Gastroesophageal sphincter (tissue), 4 donors: Measurements from ENCODE around the gene FBXW5. TPM values are rescaled to one million over a fixed set of nuclear protein-coding genes. Genes with fewer than 3 reads are reported as not detected.

Experiments used
- ATAC-seq: fragments of 150-250 bp; one replicate; pipeline ENCODE4 v1.9.1; 2016; ENCODE audit warnings: mild to moderate bottlenecking, moderate library complexity
- H3K27ac ChIP-seq, 4 donors: fragments of 200-600 bp; sonication (generic) in 3 of 4; 1 replicate in 3 of 4; 2 replicates in 1 of 4; pipeline ENCODE4 v1.5.1; 2016 to 2019
- H3K27me3 ChIP-seq: fragments of 200-600 bp; sonication (generic); one replicate; pipeline ENCODE4 v1.5.1; 2019
- H3K36me3 ChIP-seq, 2 donors: fragments of 200-600 bp; sonication (generic); one replicate each; pipeline ENCODE4 v1.5.1; 2019; ENCODE audit warnings: control low read depth in 1 of 2
- H3K4me1 ChIP-seq, 3 donors: fragments of 200-600 bp; sonication (generic); 1 replicate in 2 of 3; 2 replicates in 1 of 3; pipeline ENCODE4 v1.5.1; 2016 to 2019; ENCODE audit warnings: control low read depth in 2 of 3
- H3K4me3 ChIP-seq, 2 donors: fragments of 200-600 bp; sonication (generic); one replicate each; pipeline ENCODE4 v1.5.1; 2019; ENCODE audit warnings: mild to moderate bottlenecking in 1 of 2, moderate library complexity in 1 of 2
- H3K9me3 ChIP-seq, 3 donors: fragments of 200-600 bp; sonication (generic); one replicate each; pipeline ENCODE4 v1.5.1; 2017 to 2019; ENCODE audit warnings: control low read depth in 2 of 3
- EP300 ChIP-seq: sonication (generic); formaldehyde crosslinking; IDR thresholded peaks from one replicate; pipeline ENCODE4 v1.6.1; 2017; ENCODE audit warnings: antibody characterized with exemption, mild to moderate bottlenecking
- POLR2A ChIP-seq, 2 donors: fragments of 450-650 bp; IDR thresholded peaks; one replicate each; pipeline ENCODE4 v1.6.1; 2017; ENCODE audit warnings: antibody characterized with exemption in 2 of 2, mild to moderate bottlenecking in 2 of 2, moderate library complexity in 1 of 2
- POLR2AphosphoS5 ChIP-seq: sonication (generic); formaldehyde crosslinking; IDR thresholded peaks from one replicate; pipeline ENCODE4 v1.6.1; 2017; ENCODE audit warnings: antibody characterized with exemption
- WGBS, 2 donors: methylation state at CpG; one replicate each; pipeline ENCODE4 v1.1.5; 2018; ENCODE audit warnings: low coverage in 1 of 2; 5-methylcytosine and 5-hydroxymethylcytosine counted together
- total RNA-seq, 4 donors: library from RNA; depleted of rRNA; stranded (reverse); fragments of >200 nt; gene quantifications; one replicate each; pipeline ENCODE4 v1.1.0, GENCODE V29; 2016
- TF ChIP-seq, protein P1 (sequence below), 4 experiments: fragments of 200-600 bp in 2 of 4; fragments of 450-650 bp in 2 of 4; sonication (generic) in 1 of 4; IDR thresholded peaks; one replicate each; pipeline ENCODE4 v1.5.1; 2017 to 2019; ENCODE audit warnings: antibody characterized with exemption in 4 of 4, mild to moderate bottlenecking in 2 of 4, moderate library complexity in 2 of 4

FBXW5 gene
- total RNA-seq, 4 donors from 2014 or later, result 171 to 310 (median 236) TPM

DNA sequence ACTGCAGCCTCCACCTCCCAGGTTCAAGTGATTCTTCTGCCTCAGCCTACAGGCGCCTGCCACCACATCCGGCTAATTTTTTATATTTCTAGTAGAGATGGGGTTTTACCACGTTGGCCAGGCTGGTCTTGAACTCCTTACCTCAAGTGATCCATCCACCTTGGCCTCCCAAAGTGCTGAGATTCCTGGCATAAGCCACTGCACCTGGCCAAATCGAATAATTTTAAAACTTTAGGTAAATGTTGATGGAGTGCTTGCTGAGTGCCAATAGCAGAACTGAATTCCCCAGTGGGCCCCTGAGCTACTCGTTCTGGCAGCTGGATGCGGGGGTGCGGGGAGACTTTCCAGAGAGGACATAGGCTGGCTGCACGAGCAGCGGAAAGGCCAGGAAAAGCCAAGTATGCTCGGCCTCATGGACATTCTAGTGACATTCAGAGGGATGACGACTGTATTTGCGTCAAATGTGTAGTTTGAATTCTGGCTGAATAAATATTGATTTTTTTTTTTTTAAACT, 41.4 kb downstream of the FBXW5 start:
- Histone ChIP-seq H3K27ac (peak overlapping the region in 3 of 4 donors; percentile 29 to 76 (median 64)), H3K27me3 (no peaks in the 10 kb centered on the region), H3K9me3 (no peaks in the 10 kb centered on the region), H3K4me3 (no peak overlapping the region), H3K4me1 (peaks cover 2 to 39% (median 19%) of the 10 kb centered on the region in 3 donors), H3K36me3 (peaks cover 0 to 49% of the 10 kb centered on the region in 2 donors)
- no peak for ATAC-seq
- TF ChIP-seq POLR2A (IDR thresholded peaks at IDR 0.05) (no peak), EP300 (no peak), POLR2AphosphoS5 (no peak)
- TF ChIP-seq, protein P1, sequence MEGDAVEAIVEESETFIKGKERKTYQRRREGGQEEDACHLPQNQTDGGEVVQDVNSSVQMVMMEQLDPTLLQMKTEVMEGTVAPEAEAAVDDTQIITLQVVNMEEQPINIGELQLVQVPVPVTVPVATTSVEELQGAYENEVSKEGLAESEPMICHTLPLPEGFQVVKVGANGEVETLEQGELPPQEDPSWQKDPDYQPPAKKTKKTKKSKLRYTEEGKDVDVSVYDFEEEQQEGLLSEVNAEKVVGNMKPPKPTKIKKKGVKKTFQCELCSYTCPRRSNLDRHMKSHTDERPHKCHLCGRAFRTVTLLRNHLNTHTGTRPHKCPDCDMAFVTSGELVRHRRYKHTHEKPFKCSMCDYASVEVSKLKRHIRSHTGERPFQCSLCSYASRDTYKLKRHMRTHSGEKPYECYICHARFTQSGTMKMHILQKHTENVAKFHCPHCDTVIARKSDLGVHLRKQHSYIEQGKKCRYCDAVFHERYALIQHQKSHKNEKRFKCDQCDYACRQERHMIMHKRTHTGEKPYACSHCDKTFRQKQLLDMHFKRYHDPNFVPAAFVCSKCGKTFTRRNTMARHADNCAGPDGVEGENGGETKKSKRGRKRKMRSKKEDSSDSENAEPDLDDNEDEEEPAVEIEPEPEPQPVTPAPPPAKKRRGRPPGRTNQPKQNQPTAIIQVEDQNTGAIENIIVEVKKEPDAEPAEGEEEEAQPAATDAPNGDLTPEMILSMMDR (IDR thresholded peaks at IDR 0.05), result no peak
- WGBS, 2 donors, result 55 to 60% methylated on average over 3 to 12 of the region's 12 CpGs

DNA sequence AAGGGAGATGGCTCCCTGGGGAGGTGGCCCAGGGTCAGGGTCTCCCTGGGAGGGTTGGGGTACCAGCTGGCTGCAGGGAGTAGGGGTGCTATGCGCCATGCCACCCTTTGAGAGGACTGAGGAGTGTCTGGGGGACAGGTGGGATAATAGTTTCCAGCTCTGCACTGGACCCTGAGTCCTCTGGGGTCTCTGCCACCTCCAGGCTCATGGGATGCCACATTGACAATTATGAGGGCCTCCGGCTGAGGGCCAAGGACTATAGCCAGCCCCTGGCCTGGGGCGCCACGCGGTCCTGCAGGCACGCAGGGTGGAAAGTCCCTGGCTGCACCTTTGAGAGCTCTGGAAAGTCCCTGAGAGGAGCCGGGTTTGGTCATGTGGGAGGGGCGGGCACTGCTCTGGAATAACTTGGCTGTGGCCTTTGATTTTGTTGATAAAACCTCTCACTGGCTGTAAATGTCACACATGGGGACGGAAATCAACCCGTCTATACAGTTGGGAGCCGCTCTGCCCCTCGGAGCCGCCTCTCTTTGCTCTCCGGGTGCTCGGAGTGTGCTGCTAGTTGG, 42.2 kb downstream of the FBXW5 start:
- Histone ChIP-seq H3K4me3 (peak overlapping the region in 1 of 2 donors; percentile 0), H3K9me3 (no peaks in the 10 kb centered on the region), H3K36me3 (peaks cover 0 to 41% of the 10 kb centered on the region in 2 donors), H3K27ac (peak overlapping the region; percentile 19 to 76 (median 58)), H3K27me3 (no peaks in the 10 kb centered on the region), H3K4me1 (peaks cover 2 to 39% (median 19%) of the 10 kb centered on the region in 3 donors)
- 20 to 28% methylated on average over 7 to 10 of the region's 15 CpGs for WGBS, 2 donors
- TF ChIP-seq, protein P1 (IDR thresholded peaks at IDR 0.05), result no peak
- TF ChIP-seq POLR2AphosphoS5, result peak; percentile 8
- ATAC-seq, result peak; percentile 69

DNA sequence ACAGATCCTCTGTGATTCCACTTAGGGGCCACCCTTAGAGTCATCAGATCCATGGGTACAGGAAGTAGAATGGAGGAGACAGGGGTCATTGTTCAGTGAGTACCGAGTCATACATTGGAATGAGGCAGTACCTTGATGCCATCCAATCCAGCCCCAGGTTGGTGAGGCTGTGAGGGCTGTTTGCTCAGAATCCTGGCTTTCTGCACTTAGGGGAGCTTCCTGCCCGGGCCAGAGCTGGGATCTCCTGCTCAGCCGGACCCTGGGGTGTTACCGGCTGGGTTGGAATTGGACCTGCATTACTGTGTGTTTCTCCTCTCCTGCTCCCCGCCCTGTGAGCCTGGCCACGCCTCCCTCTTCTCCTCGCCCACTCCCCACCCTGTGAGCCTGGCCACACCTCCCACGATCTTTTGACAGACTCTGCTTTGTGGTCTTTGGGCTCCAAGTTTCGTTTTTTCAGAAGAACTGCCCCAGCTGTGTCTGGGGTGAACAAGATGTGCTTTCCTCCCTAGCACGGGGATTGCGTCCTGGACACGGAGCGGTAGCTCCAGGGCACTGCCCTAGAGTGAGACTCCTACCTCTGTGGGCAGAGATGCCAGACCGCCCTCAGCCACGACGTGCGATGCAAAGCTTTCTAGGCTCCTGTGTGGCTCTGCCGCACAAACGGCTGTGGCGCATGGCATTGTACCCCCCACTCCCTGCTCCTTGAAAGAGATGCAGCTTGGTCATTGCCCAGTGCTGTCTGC, 42.9 kb downstream of the FBXW5 start:
- TF ChIP-seq, protein P1 (IDR thresholded peaks at IDR 0.05), result no peak
- peak overlapping the region in 1 of 2 donors; percentile 0 for H3K4me3 ChIP-seq
- ATAC-seq, result peak; percentile 46
- peaks cover 0 to 34% of the 10 kb centered on the region in 2 donors for H3K36me3 ChIP-seq
- no peaks in the 10 kb centered on the region for H3K27me3 ChIP-seq
- peaks cover 2 to 39% (median 19%) of the 10 kb centered on the region in 3 donors for H3K4me1 ChIP-seq
- no peaks in the 10 kb centered on the region for H3K9me3 ChIP-seq
- 7 to 20% methylated on average over 3 to 5 of the region's 20 CpGs for WGBS, 2 donors
- peak overlapping the region; percentile 19 to 76 (median 58) for H3K27ac ChIP-seq

- no peaks in the 10 kb centered on the region for H3K27me3 ChIP-seq
- ATAC-seq, result no peak
These were observed 43.5 kb downstream of the FBXW5 start for GRCh38 chr9:136900988-136901515.

More at GRCh38 chr9:136900988-136901515, 43.5 kb downstream of the FBXW5 start:
- peak overlapping the region in 3 of 4 donors; percentile 53 to 76 (median 64) for H3K27ac ChIP-seq
- TF ChIP-seq, protein P1 (IDR thresholded peaks at IDR 0.05), result no peak
- no peak for TF ChIP-seq EP300
- no peak for TF ChIP-seq POLR2A (IDR thresholded peaks at IDR 0.05)
- no peak for TF ChIP-seq POLR2AphosphoS5
- H3K4me1 ChIP-seq, result peaks cover 2 to 39% (median 19%) of the 10 kb centered on the region in 3 donors
- H3K9me3 ChIP-seq, result no peaks in the 10 kb centered on the region
- peaks cover 0 to 28% of the 10 kb centered on the region in 2 donors for H3K36me3 ChIP-seq
- no peak overlapping the region for H3K4me3 ChIP-seq
- 34 to 47% methylated on average over 8 to 11 of the region's 13 CpGs for WGBS, 2 donors
